Glutamatergic neuron (in vitro differentiated cells): ENCODE measurements around the gene PNO1. TPM values are rescaled to one million over a fixed set of nuclear protein-coding genes. Genes with fewer than 3 reads are reported as not detected.

Experiments used
- DNase-seq: peaks from one replicate; pipeline ENCODE4 v3.0.0; 2022
- H3K27ac Mint-ChIP-seq: one replicate; pipeline ENCODE4 v1.8.0; 2020; ENCODE audit warnings: mild to moderate bottlenecking, mixed read lengths, inconsistent platforms; ENCODE audit not compliant: unreplicated experiment
- H3K27me3 Mint-ChIP-seq: one replicate; pipeline ENCODE4 v1.8.0; 2020; ENCODE audit warnings: mild to moderate bottlenecking, moderate library complexity, mixed read lengths, inconsistent platforms; ENCODE audit not compliant: unreplicated experiment
- H3K36me3 Mint-ChIP-seq: one replicate; pipeline ENCODE4 v1.8.0; 2020; ENCODE audit warnings: mild to moderate bottlenecking, mixed read lengths, inconsistent platforms; ENCODE audit not compliant: unreplicated experiment
- H3K4me1 Mint-ChIP-seq: one replicate; pipeline ENCODE4 v1.8.0; 2020; ENCODE audit warnings: mild to moderate bottlenecking, low read depth, mixed read lengths, inconsistent platforms; ENCODE audit not compliant: unreplicated experiment
- H3K4me3 Mint-ChIP-seq: one replicate; pipeline ENCODE4 v1.8.0; 2020; ENCODE audit warnings: mild to moderate bottlenecking, mixed read lengths, inconsistent platforms; ENCODE audit not compliant: unreplicated experiment
- H3K9me3 Mint-ChIP-seq: one replicate; pipeline ENCODE4 v1.8.0; 2020; ENCODE audit warnings: mild to moderate bottlenecking, moderate library complexity, mixed read lengths, inconsistent platforms; ENCODE audit not compliant: unreplicated experiment
- total RNA-seq: library from RNA; stranded (reverse); fragmentation: NEBNext Ultra II Directional; extraction: Animal tissue kit (Norgen Biotek cat#: 25700); gene quantifications from one replicate; pipeline ENCODE4 v1.2.1, GENCODE V29; 2021; ENCODE audit not compliant: unreplicated experiment
- TF ChIP-seq, protein P1 (sequence below): fragments of 200-600 bp; sonication (generic); IDR thresholded peaks from one replicate; pipeline ENCODE4 v1.5.0; 2021; ENCODE audit not compliant: partially characterized antibody, unreplicated experiment

PNO1 gene
- total RNA-seq, 1 donor from 2014 or later = 11.0 TPM

GRCh38 chr2:68178954-68179627, 21.4 kb downstream of the PNO1 start:
- no peak overlapping the region for H3K4me3 Mint-ChIP-seq
- H3K9me3 Mint-ChIP-seq = no peaks in the 10 kb centered on the region
- H3K27ac Mint-ChIP-seq = no peak overlapping the region

GRCh38 chr2:68182902-68183301, 25.2 kb downstream of the PNO1 start:
- no peak for DNase-seq
- no peaks in the 10 kb centered on the region for H3K4me1 Mint-ChIP-seq
- H3K36me3 Mint-ChIP-seq = no peaks in the 10 kb centered on the region
- H3K9me3 Mint-ChIP-seq = no peaks in the 10 kb centered on the region
- TF ChIP-seq, protein P1, sequence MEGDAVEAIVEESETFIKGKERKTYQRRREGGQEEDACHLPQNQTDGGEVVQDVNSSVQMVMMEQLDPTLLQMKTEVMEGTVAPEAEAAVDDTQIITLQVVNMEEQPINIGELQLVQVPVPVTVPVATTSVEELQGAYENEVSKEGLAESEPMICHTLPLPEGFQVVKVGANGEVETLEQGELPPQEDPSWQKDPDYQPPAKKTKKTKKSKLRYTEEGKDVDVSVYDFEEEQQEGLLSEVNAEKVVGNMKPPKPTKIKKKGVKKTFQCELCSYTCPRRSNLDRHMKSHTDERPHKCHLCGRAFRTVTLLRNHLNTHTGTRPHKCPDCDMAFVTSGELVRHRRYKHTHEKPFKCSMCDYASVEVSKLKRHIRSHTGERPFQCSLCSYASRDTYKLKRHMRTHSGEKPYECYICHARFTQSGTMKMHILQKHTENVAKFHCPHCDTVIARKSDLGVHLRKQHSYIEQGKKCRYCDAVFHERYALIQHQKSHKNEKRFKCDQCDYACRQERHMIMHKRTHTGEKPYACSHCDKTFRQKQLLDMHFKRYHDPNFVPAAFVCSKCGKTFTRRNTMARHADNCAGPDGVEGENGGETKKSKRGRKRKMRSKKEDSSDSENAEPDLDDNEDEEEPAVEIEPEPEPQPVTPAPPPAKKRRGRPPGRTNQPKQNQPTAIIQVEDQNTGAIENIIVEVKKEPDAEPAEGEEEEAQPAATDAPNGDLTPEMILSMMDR = no peak
- H3K27ac Mint-ChIP-seq = no peak overlapping the region
- H3K27me3 Mint-ChIP-seq = no peaks in the 10 kb centered on the region
- no peak overlapping the region for H3K4me3 Mint-ChIP-seq

More at GRCh38 chr2:68178954-68179627, 21.4 kb downstream of the PNO1 start:
- Mint-ChIP-seq H3K27me3 (no peaks in the 10 kb centered on the region), H3K4me1 (no peaks in the 10 kb centered on the region), H3K36me3 (no peaks in the 10 kb centered on the region)
- DNase-seq = no peak
- TF ChIP-seq, protein P1 = no peak

- H3K4me3 Mint-ChIP-seq = no peak overlapping the region
- peaks cover 1% of the 10 kb centered on the region for H3K4me1 Mint-ChIP-seq
- H3K27me3 Mint-ChIP-seq = no peaks in the 10 kb centered on the region
- H3K27ac Mint-ChIP-seq = no peak overlapping the region
- H3K9me3 Mint-ChIP-seq = peaks cover 1% of the 10 kb centered on the region
- peak; percentile 75 for DNase-seq
- TF ChIP-seq, protein P1 = peak; percentile 86
- no peaks in the 10 kb centered on the region for H3K36me3 Mint-ChIP-seq
These were observed 28.0 kb downstream of the PNO1 start for GRCh38 chr2:68185541-68186164.

GRCh38 chr2:68187329-68187728, 29.6 kb downstream of the PNO1 start:
- Mint-ChIP-seq H3K4me3 (no peak overlapping the region), H3K9me3 (peaks cover 1% of the 10 kb centered on the region), H3K36me3 (no peaks in the 10 kb centered on the region), H3K27me3 (no peaks in the 10 kb centered on the region), H3K4me1 (peaks cover 1% of the 10 kb centered on the region), H3K27ac (no peak overlapping the region)
- TF ChIP-seq, protein P1 = no peak
- no peak for DNase-seq

- no peak overlapping the region for H3K4me3 Mint-ChIP-seq
- no peak overlapping the region for H3K27ac Mint-ChIP-seq
These were observed 31.1 kb downstream of the PNO1 start for GRCh38 chr2:68188831-68189230.

More at GRCh38 chr2:68188831-68189230, 31.1 kb downstream of the PNO1 start:
- H3K27me3 Mint-ChIP-seq = no peaks in the 10 kb centered on the region
- H3K36me3 Mint-ChIP-seq = no peaks in the 10 kb centered on the region
- peaks cover 1% of the 10 kb centered on the region for H3K9me3 Mint-ChIP-seq
- no peak for DNase-seq
- H3K4me1 Mint-ChIP-seq = peaks cover 1% of the 10 kb centered on the region
- TF ChIP-seq, protein P1 = no peak
